Fibroblast of the aortic adventitia (primary cell): Measurements from ENCODE around the gene RNF26. TPM values are rescaled to one million over a fixed set of nuclear protein-coding genes. Genes with fewer than 3 reads are reported as not detected.
A peak's percentile ranks its signal among the peaks of the same experiment; 100 is the strongest.

ENCODE experiments used
- DNase-seq: peaks from one replicate; pipeline ENCODE4 v3.0.0-alpha.2; 2010; ENCODE audit warnings: low read depth
- H3K4me3 ChIP-seq: 2 replicates; pipeline ENCODE4 v1.5.1; 2011; ENCODE audit warnings: low read depth, mild to moderate bottlenecking, control low read depth, low read length, moderate library complexity
- total RNA-seq: library from RNA; depleted of rRNA; stranded (reverse); fragments of >200 nt; gene quantifications from 2 replicates; pipeline ENCODE4 v1.2.3, GENCODE V29; 2012; ENCODE audit warnings: low replicate concordance
- TF ChIP-seq, protein P1 (sequence below): IDR thresholded peaks from 2 replicates; pipeline ENCODE4 v1.5.1; 2011; ENCODE audit warnings: mild to moderate bottlenecking, low read length, control low read depth, inconsistent platforms; ENCODE audit not compliant: insufficient read depth

The RNF26 gene
- total RNA-seq, 1 donor = 7.1 TPM

DNA sequence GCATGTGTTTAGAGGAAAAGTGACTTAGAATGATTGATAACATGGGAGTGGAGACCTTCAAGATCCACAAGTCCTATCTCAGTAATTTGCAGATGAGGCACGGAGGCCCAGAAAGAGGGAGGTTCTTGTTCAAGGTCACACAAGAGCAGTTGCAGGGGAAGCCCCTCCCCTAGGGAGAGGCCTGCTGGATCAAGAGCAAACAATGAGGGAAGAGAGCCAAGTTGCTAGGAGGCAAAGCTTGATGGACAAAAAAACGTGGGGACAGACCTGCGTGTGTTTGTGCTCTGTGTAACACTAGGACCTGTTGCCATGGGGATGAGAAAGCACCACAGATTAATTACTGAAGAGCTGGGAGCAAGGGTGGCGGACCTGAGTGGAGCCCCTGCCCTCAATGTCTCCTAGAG, 18.5 kb downstream of the RNF26 start:
- TF ChIP-seq, protein P1, sequence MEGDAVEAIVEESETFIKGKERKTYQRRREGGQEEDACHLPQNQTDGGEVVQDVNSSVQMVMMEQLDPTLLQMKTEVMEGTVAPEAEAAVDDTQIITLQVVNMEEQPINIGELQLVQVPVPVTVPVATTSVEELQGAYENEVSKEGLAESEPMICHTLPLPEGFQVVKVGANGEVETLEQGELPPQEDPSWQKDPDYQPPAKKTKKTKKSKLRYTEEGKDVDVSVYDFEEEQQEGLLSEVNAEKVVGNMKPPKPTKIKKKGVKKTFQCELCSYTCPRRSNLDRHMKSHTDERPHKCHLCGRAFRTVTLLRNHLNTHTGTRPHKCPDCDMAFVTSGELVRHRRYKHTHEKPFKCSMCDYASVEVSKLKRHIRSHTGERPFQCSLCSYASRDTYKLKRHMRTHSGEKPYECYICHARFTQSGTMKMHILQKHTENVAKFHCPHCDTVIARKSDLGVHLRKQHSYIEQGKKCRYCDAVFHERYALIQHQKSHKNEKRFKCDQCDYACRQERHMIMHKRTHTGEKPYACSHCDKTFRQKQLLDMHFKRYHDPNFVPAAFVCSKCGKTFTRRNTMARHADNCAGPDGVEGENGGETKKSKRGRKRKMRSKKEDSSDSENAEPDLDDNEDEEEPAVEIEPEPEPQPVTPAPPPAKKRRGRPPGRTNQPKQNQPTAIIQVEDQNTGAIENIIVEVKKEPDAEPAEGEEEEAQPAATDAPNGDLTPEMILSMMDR = no peak
- H3K4me3 ChIP-seq = no peak overlapping the region
- DNase-seq = peak; percentile 42

DNA sequence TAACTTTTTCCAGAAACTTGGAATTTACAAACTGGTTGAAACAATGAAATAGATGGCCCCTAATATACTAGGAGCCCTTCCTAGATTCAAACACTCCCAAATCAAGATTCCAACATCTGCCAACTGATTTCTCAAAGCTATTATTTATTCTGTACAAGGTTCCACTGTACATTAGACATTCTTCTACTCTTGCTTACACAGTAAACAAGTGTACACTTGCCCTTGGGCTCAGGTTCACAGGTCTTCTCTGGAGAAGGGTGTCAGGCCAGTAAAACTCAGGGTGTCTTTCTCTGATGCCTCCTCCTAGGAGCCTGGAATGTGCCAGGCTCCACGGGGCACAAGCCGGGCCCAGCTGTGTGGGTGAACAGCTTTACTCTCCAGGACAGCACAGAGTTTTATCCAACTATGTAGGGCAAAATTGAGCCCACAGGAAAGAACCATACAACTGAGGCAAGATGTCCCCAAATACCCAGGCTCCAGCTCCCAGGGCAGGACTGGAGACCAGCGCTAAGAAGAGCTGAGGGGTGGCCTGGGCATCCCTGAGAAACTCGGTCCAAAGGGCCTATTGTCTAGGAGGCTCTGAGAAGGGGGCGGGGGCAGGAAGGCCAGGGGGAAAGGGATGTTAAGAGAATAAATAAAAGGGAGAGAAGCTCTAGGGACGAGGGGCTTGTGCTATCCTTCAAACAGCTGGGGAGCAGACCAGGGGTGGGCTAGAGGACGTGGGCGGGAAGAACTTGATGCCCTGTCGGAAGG, 20.9 kb downstream of the RNF26 start:
- no peak overlapping the region for H3K4me3 ChIP-seq
- DNase-seq = no peak
- TF ChIP-seq, protein P1 = no peak

DNA sequence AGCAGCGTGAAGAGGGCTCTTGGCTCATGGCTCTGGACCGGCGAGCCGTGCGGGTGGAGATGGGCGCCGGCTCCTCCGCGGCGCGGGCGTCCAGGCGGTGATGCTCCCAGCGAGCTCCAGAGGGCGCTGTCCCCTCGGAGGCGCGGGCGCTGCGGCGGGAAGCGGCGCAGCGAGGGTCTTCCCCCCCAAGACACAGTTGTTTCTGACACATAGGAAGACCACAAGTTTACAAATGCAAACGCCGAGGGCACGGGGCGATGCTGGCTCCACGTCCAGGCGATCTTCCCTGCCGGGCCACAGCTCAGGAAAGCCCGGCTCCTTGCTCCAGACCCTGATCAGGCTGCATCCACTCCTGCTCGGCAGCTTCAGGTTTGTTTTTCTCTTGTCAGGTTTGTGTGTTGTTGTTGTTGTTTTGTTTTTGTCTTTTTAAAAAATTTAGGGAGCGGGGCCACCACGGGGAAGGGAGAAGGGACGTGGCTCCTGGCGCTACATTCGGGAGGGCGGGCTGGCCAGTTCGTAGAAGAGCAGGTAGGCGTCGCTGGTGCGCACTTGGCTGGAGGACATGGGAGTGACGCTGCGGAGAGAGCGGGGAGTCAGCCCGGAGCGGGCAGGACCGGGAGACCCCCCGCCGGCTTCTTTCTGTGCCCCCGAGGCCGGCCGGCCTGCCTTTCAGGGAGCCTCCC, 22.2 kb downstream of the RNF26 start:
- TF ChIP-seq, protein P1 = peak; percentile 79
- peak overlapping the region; percentile 67 for H3K4me3 ChIP-seq
- DNase-seq = peak; percentile 73

DNA sequence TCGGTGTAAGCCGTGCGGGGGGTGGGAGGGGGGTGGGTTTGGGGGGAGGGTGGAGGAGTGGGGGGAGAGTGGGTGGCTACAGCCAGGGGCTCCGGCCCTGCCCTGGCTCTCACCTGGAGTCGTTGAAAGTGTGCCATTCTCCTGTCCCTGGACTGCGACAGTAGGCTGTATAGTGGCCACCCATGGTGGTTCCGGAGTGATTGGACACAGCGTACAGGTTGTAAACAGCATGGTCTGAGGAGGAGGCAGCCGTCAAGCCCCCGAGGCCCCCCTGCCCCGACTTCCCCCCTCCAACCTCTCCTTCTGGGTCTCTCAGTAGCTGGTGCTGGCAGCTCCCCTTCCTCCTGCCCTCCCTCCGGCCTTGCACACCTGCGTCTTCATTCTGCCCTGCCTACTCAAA, 22.7 kb downstream of the RNF26 start:
- TF ChIP-seq, protein P1 = no peak
- no peak for DNase-seq
- peak overlapping the region; percentile 67 for H3K4me3 ChIP-seq

DNA sequence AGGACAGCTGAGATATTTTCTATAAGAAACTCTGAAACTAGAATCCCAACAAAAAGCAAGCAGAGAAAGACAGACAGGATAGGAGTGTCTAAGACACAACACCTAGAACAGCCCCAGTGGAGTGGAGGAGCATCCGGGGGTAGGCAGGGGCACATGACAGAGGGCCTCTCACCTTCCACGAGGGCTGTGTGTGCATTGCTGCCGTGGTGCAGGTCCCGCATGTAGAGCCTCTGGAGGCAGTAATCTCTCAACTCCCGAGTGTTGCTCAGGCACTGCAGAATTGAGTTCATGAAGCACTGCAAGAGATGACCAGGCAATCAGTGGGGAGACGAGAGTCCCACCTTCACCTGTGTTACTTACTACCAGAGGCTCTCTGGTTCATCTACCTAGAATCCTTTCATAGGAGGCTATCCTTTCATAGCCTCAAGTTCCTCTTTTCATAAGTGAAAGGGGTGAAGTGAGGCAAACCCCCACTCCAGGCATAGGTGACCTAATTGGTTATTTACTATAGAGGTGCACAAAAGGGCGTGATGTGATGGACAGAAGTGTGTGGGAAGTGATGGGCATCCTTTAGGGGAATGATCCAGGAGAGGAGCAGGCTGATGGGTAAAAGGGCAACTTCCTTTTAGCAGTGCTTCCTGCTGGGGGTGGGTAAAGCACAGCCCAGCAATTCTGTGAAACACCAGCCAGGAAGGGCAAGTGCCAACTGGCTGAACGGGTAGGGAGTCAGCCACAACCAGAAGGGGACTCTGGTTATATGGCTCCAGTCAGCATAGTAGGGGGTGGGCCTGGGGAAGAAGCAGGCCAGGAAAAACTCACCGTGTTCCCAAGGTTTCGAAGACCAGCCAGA, 25.3 kb downstream of the RNF26 start:
- H3K4me3 ChIP-seq = no peak overlapping the region
- TF ChIP-seq, protein P1 = no peak
- no peak for DNase-seq

DNA sequence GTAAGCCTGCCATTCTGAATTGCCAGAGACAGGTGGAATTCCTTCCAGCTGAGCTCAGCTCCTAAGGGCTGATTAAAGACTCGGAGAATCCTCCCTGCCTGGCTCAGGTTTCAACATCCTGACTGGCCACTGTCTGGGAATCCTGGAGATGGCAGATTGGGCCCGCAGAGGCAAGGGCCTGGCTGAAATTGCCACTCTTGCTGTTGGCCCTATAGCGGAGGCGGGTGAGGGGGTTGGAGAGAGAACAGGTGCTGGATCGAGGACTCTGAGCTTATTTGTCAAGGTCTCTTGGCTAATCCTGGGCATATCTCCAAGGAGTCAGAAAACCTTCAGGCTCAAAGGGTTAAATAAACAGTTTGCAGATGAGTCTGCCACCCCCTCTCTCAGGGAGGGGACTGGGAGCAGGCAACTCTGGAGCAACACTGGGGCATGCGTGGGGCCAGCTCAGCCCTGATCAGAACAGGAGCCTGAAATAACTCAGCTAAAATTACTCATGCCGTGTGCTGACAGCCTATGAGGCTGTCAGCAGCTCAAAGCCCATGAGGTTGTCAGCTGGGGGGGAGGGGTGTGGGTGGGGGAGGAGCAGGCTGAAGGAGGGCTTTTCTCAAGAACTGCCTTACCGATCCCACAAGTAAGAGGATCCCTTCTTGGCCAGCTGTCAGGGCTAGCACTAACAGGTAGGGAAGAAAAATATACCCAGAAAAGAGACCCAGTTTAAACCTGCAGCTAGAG, 26.9 kb downstream of the RNF26 start:
- DNase-seq = peak; percentile 45
- no peak overlapping the region for H3K4me3 ChIP-seq
- TF ChIP-seq, protein P1 = no peak
